HCT116 (cell line): ENCODE data around the gene NCKAP5.

Source experiments
- CEBPB ChIP-seq: IDR thresholded peaks from 2 replicates; pipeline ENCODE4 v1.6.1; 2012; ENCODE audit warnings: low read depth
- ELF1 ChIP-seq: IDR thresholded peaks from 2 replicates; pipeline ENCODE4 v1.6.1; 2012; ENCODE audit warnings: low read depth, borderline replicate concordance
- EZH2 ChIP-seq: fragments of 200-600 bp; sonication (generic); IDR thresholded peaks from 2 replicates; pipeline ENCODE4 v1.6.1; 2017; ENCODE audit warnings: antibody characterized with exemption, mixed run types
- EZH2phosphoT487 ChIP-seq: fragments of 200-600 bp; IDR thresholded peaks from 2 replicates; pipeline ENCODE4 v1.6.1; 2018; ENCODE audit warnings: antibody characterized with exemption, borderline replicate concordance
- JUND ChIP-seq: IDR thresholded peaks from 2 replicates; pipeline ENCODE4 v1.6.1; 2012
- POLR2A ChIP-seq: IDR thresholded peaks from 2 replicates; pipeline ENCODE4 v1.7.0; 2011; ENCODE audit warnings: borderline replicate concordance; ENCODE audit not compliant: insufficient read depth, insufficient read length; ENCODE audit errors: extremely low read depth
- POLR2AphosphoS5 ChIP-seq: IDR thresholded peaks from 2 replicates; pipeline ENCODE4 v1.6.1; 2011; ENCODE audit warnings: mild to moderate bottlenecking, low read depth, low read length, moderate library complexity
- SRF ChIP-seq: IDR thresholded peaks from 2 replicates; pipeline ENCODE4 v1.6.1; 2012; ENCODE audit warnings: low read depth
- TCF7L2 ChIP-seq: IDR thresholded peaks from 2 replicates; pipeline ENCODE4 v1.7.0; 2011; ENCODE audit warnings: borderline replicate concordance, inconsistent platforms; ENCODE audit not compliant: insufficient read depth, insufficient read length; ENCODE audit errors: extremely low read depth
- TF ChIP-seq, protein P1 (sequence below), 3 experiments: fragments of 200-600 bp in 1 of 3; sonication (generic) in 1 of 3; IDR thresholded peaks in 2 of 3; conservative IDR thresholded peaks in 1 of 3; 2 replicates each; pipeline ENCODE4 v1.5.1; 2012 to 2017; ENCODE audit warnings: low read depth in 2 of 3, low read length in 2 of 3, antibody characterized with exemption in 1 of 3, borderline replicate concordance in 1 of 3, control low read depth in 1 of 3, mild to moderate bottlenecking in 1 of 3, mixed read lengths in 1 of 3, mixed run types in 1 of 3, moderate library complexity in 1 of 3; ENCODE audit not compliant: insufficient read depth in 1 of 3
- TF ChIP-seq, protein P2 (sequence below): IDR thresholded peaks from 2 replicates; pipeline ENCODE4 v1.6.1; 2011; ENCODE audit warnings: mild to moderate bottlenecking, low read length, moderate library complexity; ENCODE audit not compliant: insufficient replicate concordance; ENCODE audit errors: extremely low read depth
- TF ChIP-seq, protein P3 (sequence below): IDR thresholded peaks from 2 replicates; pipeline ENCODE4 v1.6.1; 2012
- TF ChIP-seq, protein P4 (sequence below): IDR thresholded peaks from 2 replicates; pipeline ENCODE4 v1.6.1; 2012; ENCODE audit warnings: low read depth
- TF ChIP-seq, protein P5 (sequence below): IDR thresholded peaks from 2 replicates; pipeline ENCODE4 v1.6.1; 2012

DNA sequence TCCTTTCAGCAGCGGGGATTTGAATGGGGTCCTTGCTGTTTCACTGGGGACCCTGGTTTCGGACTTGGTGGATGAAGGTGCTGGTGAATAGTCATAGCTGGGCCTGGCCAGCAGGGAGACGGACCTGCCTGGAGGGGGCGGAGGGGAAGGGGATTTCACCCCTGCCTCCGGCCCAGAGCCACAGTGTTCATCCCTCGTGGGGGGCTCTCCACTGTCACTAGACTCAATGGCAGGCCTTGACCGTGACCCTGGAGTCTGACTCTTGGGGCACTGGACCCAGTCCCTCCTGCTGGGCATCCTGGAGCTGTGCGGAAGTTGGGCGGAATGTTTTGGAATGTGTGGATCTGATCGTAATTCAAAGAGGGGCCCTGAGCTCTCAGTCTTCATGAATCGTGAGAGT lies 784.4 kb downstream of the NCKAP5 start:
- TF ChIP-seq, protein P1, sequence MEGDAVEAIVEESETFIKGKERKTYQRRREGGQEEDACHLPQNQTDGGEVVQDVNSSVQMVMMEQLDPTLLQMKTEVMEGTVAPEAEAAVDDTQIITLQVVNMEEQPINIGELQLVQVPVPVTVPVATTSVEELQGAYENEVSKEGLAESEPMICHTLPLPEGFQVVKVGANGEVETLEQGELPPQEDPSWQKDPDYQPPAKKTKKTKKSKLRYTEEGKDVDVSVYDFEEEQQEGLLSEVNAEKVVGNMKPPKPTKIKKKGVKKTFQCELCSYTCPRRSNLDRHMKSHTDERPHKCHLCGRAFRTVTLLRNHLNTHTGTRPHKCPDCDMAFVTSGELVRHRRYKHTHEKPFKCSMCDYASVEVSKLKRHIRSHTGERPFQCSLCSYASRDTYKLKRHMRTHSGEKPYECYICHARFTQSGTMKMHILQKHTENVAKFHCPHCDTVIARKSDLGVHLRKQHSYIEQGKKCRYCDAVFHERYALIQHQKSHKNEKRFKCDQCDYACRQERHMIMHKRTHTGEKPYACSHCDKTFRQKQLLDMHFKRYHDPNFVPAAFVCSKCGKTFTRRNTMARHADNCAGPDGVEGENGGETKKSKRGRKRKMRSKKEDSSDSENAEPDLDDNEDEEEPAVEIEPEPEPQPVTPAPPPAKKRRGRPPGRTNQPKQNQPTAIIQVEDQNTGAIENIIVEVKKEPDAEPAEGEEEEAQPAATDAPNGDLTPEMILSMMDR (IDR thresholded peaks at IDR 0.05 in 2 of 3, conservative IDR thresholded peaks at IDR 0.05 in 1 of 3; ENCODE audit: borderline replicate concordance in 1 of 3, insufficient read depth in 1 of 3, low read depth in 2 of 3, low read length in 2 of 3): no peak
- no peak for TF ChIP-seq JUND
- no peak for TF ChIP-seq POLR2A
- no peak for TF ChIP-seq EZH2
- TF ChIP-seq POLR2AphosphoS5: no peak
- TF ChIP-seq, protein P2, sequence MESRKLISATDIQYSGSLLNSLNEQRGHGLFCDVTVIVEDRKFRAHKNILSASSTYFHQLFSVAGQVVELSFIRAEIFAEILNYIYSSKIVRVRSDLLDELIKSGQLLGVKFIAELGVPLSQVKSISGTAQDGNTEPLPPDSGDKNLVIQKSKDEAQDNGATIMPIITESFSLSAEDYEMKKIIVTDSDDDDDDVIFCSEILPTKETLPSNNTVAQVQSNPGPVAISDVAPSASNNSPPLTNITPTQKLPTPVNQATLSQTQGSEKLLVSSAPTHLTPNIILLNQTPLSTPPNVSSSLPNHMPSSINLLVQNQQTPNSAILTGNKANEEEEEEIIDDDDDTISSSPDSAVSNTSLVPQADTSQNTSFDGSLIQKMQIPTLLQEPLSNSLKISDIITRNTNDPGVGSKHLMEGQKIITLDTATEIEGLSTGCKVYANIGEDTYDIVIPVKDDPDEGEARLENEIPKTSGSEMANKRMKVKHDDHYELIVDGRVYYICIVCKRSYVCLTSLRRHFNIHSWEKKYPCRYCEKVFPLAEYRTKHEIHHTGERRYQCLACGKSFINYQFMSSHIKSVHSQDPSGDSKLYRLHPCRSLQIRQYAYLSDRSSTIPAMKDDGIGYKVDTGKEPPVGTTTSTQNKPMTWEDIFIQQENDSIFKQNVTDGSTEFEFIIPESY: no peak
- no peak for TF ChIP-seq EZH2phosphoT487
- no peak for TF ChIP-seq ELF1
- no peak for TF ChIP-seq TCF7L2
- TF ChIP-seq, protein P3, sequence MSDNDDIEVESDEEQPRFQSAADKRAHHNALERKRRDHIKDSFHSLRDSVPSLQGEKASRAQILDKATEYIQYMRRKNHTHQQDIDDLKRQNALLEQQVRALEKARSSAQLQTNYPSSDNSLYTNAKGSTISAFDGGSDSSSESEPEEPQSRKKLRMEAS: no peak
- TF ChIP-seq, protein P4, sequence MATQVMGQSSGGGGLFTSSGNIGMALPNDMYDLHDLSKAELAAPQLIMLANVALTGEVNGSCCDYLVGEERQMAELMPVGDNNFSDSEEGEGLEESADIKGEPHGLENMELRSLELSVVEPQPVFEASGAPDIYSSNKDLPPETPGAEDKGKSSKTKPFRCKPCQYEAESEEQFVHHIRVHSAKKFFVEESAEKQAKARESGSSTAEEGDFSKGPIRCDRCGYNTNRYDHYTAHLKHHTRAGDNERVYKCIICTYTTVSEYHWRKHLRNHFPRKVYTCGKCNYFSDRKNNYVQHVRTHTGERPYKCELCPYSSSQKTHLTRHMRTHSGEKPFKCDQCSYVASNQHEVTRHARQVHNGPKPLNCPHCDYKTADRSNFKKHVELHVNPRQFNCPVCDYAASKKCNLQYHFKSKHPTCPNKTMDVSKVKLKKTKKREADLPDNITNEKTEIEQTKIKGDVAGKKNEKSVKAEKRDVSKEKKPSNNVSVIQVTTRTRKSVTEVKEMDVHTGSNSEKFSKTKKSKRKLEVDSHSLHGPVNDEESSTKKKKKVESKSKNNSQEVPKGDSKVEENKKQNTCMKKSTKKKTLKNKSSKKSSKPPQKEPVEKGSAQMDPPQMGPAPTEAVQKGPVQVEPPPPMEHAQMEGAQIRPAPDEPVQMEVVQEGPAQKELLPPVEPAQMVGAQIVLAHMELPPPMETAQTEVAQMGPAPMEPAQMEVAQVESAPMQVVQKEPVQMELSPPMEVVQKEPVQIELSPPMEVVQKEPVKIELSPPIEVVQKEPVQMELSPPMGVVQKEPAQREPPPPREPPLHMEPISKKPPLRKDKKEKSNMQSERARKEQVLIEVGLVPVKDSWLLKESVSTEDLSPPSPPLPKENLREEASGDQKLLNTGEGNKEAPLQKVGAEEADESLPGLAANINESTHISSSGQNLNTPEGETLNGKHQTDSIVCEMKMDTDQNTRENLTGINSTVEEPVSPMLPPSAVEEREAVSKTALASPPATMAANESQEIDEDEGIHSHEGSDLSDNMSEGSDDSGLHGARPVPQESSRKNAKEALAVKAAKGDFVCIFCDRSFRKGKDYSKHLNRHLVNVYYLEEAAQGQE: no peak
- TF ChIP-seq, protein P5, sequence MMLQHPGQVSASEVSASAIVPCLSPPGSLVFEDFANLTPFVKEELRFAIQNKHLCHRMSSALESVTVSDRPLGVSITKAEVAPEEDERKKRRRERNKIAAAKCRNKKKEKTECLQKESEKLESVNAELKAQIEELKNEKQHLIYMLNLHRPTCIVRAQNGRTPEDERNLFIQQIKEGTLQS: no peak
- TF ChIP-seq CEBPB: no peak
- no peak for TF ChIP-seq SRF
